ENCODE measurements around the gene C22orf39.

The C22orf39 gene

DNA sequence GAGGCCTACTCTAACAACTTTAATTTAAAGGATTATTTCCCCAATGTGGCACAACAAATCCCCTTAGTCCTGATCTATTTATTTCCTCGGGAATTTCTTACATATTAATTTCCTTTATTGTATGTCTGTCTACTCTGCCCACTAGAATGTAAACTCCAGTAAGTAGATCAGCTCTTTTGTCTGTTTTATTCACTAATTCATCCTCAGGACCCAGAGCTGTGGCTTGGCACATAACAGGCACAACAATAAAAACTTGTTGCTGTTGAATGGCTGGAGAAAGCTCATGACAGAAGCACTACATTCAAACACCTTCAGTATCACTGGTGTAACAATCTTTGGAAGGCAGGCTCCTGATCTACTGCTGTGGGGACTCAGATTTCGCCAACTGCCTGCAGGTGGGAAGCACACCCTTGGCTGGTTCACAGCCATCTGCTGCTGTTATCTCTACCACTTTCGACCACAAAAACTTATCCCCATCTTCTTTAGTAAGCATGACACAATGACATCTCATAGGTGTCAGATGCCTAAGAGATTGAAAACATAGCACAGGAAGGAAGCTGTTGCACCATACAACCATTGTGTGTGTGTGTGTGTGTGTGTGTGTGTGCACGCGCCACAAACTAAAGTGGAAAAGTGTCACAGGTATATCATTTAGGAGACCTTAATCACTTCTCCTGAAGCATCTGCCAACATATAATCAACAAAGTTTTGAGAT is 27.9 kb downstream of the C22orf39 start:
- no peak overlapping the region for H2BK15ac ChIP-seq (replicated peaks; ENCODE audit: low read depth)
- H3K79me1 ChIP-seq (ENCODE audit: low read length), result peaks cover 20% of the 10 kb centered on the region
- H3K4me1 ChIP-seq (ENCODE audit: control insufficient read depth, low read depth, low read length), result peaks cover 26% of the 10 kb centered on the region
- no peak overlapping the region for H3K18ac ChIP-seq (ENCODE audit: low read length)
- no peak overlapping the region for H3K56ac ChIP-seq (ENCODE audit: low read length)
- DNase-seq, result peak; percentile 88
- no peak overlapping the region for H4K5ac ChIP-seq (ENCODE audit: low read length)
- H3K36me3 ChIP-seq (ENCODE audit: control insufficient read depth, insufficient read depth, low read length), result no peaks in the 10 kb centered on the region
- no peak overlapping the region for H3K4me3 ChIP-seq (ENCODE audit: low read length)
- H2BK5ac ChIP-seq (ENCODE audit: low read length), result no peak overlapping the region
- no peak overlapping the region for H2AK5ac ChIP-seq (ENCODE audit: low read length)
- no peak overlapping the region for H2BK120ac ChIP-seq (ENCODE audit: low read depth, low read length)
- H3K4ac ChIP-seq (ENCODE audit: low read depth, low read length), result no peak overlapping the region
- no peak overlapping the region for H3K9ac ChIP-seq (ENCODE audit: low read length)
- WGBS (ENCODE audit: extremely low coverage, insufficient coverage, low lambda C conversion rate), result no CpG with 5 or more reads among the region's 5 CpGs
- H3K27ac ChIP-seq (ENCODE audit: low read depth, low read length), result peak overlapping the region; percentile 17
- H3K23ac ChIP-seq (ENCODE audit: low read length), result no peak overlapping the region
- H3K79me2 ChIP-seq (ENCODE audit: control insufficient read depth, insufficient read depth, low read length), result peaks cover 64% of the 10 kb centered on the region
- no peaks in the 10 kb centered on the region for H3K27me3 ChIP-seq (ENCODE audit: insufficient read depth, low read length, poor library complexity)
- H3K4me2 ChIP-seq (ENCODE audit: low read length), result no peak overlapping the region
- no peak overlapping the region for H4K8ac ChIP-seq (ENCODE audit: low read depth, low read length)

DNA sequence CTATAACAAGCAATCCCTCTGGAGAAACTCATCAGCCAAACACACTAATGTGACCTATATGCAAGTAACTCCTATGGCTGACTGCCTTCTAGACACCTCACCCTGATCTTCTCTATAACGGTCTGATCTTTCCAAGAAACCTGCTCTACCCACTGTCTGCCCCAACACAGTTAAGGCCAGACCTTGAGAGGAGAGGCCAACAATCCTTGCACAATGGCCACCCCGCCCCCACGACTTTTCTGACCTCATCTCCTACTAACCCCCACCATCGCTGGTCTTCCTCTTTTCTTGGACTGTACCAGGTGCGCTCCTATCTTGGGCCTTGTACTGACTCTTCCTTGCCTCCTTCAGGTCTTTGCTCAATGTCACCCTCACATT is 28.4 kb downstream of the C22orf39 start:
- no CpG with 5 or more reads among the region's 5 CpGs for WGBS (ENCODE audit: extremely low coverage, insufficient coverage, low lambda C conversion rate)
- Histone ChIP-seq H2AK5ac (ENCODE audit: low read length) (no peak overlapping the region), H3K4ac (ENCODE audit: low read depth, low read length) (no peak overlapping the region), H3K23ac (ENCODE audit: low read length) (no peak overlapping the region), H2BK5ac (ENCODE audit: low read length) (no peak overlapping the region), H2BK15ac (replicated peaks; ENCODE audit: low read depth) (no peak overlapping the region), H3K56ac (ENCODE audit: low read length) (no peak overlapping the region), H3K27ac (ENCODE audit: low read depth, low read length) (peak overlapping the region; percentile 17), H3K9ac (ENCODE audit: low read length) (no peak overlapping the region), H4K8ac (ENCODE audit: low read depth, low read length) (no peak overlapping the region), H3K36me3 (ENCODE audit: control insufficient read depth, insufficient read depth, low read length) (no peaks in the 10 kb centered on the region), H2BK120ac (ENCODE audit: low read depth, low read length) (no peak overlapping the region), H3K4me2 (ENCODE audit: low read length) (no peak overlapping the region), H3K18ac (ENCODE audit: low read length) (no peak overlapping the region), H3K79me2 (ENCODE audit: control insufficient read depth, insufficient read depth, low read length) (peaks cover 64% of the 10 kb centered on the region), H3K79me1 (ENCODE audit: low read length) (peaks cover 19% of the 10 kb centered on the region), H3K27me3 (ENCODE audit: insufficient read depth, low read length, poor library complexity) (no peaks in the 10 kb centered on the region), H3K4me1 (ENCODE audit: control insufficient read depth, low read depth, low read length) (peaks cover 23% of the 10 kb centered on the region), H4K5ac (ENCODE audit: low read length) (no peak overlapping the region), H3K4me3 (ENCODE audit: low read length) (no peak overlapping the region)
- no peak for DNase-seq

GRCh38 chr22:19412923-19413322 is 34.6 kb downstream of the C22orf39 start:
- H2BK120ac ChIP-seq (ENCODE audit: low read depth, low read length), result no peak overlapping the region
- no peak overlapping the region for H3K4ac ChIP-seq (ENCODE audit: low read depth, low read length)
- WGBS (ENCODE audit: extremely low coverage, insufficient coverage, low lambda C conversion rate), result no CpG with 5 or more reads among the region's 4 CpGs
- peaks cover 5% of the 10 kb centered on the region for H3K36me3 ChIP-seq (ENCODE audit: control insufficient read depth, insufficient read depth, low read length)
- no peak overlapping the region for H2AK5ac ChIP-seq (ENCODE audit: low read length)
- no peak overlapping the region for H3K18ac ChIP-seq (ENCODE audit: low read length)
- H3K23ac ChIP-seq (ENCODE audit: low read length), result no peak overlapping the region
- H3K27me3 ChIP-seq (ENCODE audit: insufficient read depth, low read length, poor library complexity), result no peaks in the 10 kb centered on the region
- no peak overlapping the region for H3K9ac ChIP-seq (ENCODE audit: low read length)
- H3K4me3 ChIP-seq (ENCODE audit: low read length), result no peak overlapping the region
- no peak overlapping the region for H3K56ac ChIP-seq (ENCODE audit: low read length)
- no peaks in the 10 kb centered on the region for H3K4me1 ChIP-seq (ENCODE audit: control insufficient read depth, low read depth, low read length)
- no peak for DNase-seq
- no peak overlapping the region for H3K27ac ChIP-seq (ENCODE audit: low read depth, low read length)
- no peak overlapping the region for H2BK5ac ChIP-seq (ENCODE audit: low read length)
- H3K79me1 ChIP-seq (ENCODE audit: low read length), result peaks cover 28% of the 10 kb centered on the region
- H4K8ac ChIP-seq (ENCODE audit: low read depth, low read length), result no peak overlapping the region
- H3K79me2 ChIP-seq (ENCODE audit: control insufficient read depth, insufficient read depth, low read length), result peaks cover 47% of the 10 kb centered on the region
- H4K5ac ChIP-seq (ENCODE audit: low read length), result no peak overlapping the region
- H2BK15ac ChIP-seq (replicated peaks; ENCODE audit: low read depth), result no peak overlapping the region
- H3K4me2 ChIP-seq (ENCODE audit: low read length), result no peak overlapping the region

DNA sequence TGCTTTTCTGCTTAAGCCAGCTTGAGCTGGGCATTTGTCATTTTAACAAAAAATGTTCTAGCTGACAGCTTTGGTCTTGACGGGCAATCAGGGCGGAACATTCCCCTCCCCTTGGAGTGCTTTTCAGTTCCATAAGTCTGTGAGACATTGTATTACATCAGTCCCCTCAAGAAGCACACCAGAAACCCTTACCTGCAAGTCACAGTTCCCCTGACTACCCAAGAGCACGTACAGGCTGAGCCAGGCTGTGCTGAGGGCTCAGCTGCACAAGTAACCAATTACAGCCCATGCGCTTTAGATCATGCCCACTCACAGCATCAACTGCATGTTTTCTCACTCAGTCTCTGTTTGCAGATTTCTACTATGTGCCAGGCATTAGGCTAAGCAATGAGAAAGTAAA is 35.0 kb downstream of the C22orf39 start:
- Histone ChIP-seq H3K27ac (ENCODE audit: low read depth, low read length) (no peak overlapping the region), H3K4me1 (ENCODE audit: control insufficient read depth, low read depth, low read length) (no peaks in the 10 kb centered on the region), H2BK120ac (ENCODE audit: low read depth, low read length) (no peak overlapping the region), H2BK5ac (ENCODE audit: low read length) (no peak overlapping the region), H3K79me2 (ENCODE audit: control insufficient read depth, insufficient read depth, low read length) (peaks cover 45% of the 10 kb centered on the region), H2BK15ac (replicated peaks; ENCODE audit: low read depth) (no peak overlapping the region), H3K4ac (ENCODE audit: low read depth, low read length) (no peak overlapping the region), H3K4me3 (ENCODE audit: low read length) (no peak overlapping the region), H3K79me1 (ENCODE audit: low read length) (peaks cover 28% of the 10 kb centered on the region), H3K18ac (ENCODE audit: low read length) (no peak overlapping the region), H3K23ac (ENCODE audit: low read length) (no peak overlapping the region), H4K5ac (ENCODE audit: low read length) (no peak overlapping the region), H3K36me3 (ENCODE audit: control insufficient read depth, insufficient read depth, low read length) (peaks cover 7% of the 10 kb centered on the region), H3K9ac (ENCODE audit: low read length) (no peak overlapping the region), H3K4me2 (ENCODE audit: low read length) (no peak overlapping the region), H3K27me3 (ENCODE audit: insufficient read depth, low read length, poor library complexity) (no peaks in the 10 kb centered on the region), H2AK5ac (ENCODE audit: low read length) (no peak overlapping the region), H3K56ac (ENCODE audit: low read length) (no peak overlapping the region), H4K8ac (ENCODE audit: low read depth, low read length) (no peak overlapping the region)
- no CpG with 5 or more reads among the region's 4 CpGs for WGBS (ENCODE audit: extremely low coverage, insufficient coverage, low lambda C conversion rate)
- no peak for DNase-seq

- Histone ChIP-seq H3K4me3 (ENCODE audit: low read length) (no peak overlapping the region), H4K8ac (ENCODE audit: low read depth, low read length) (no peak overlapping the region), H3K9ac (ENCODE audit: low read length) (no peak overlapping the region), H3K79me2 (ENCODE audit: control insufficient read depth, insufficient read depth, low read length) (peaks cover 40% of the 10 kb centered on the region), H3K4me1 (ENCODE audit: control insufficient read depth, low read depth, low read length) (no peaks in the 10 kb centered on the region), H2BK120ac (ENCODE audit: low read depth, low read length) (no peak overlapping the region), H3K79me1 (ENCODE audit: low read length) (peaks cover 28% of the 10 kb centered on the region), H3K4me2 (ENCODE audit: low read length) (no peak overlapping the region), H2BK5ac (ENCODE audit: low read length) (no peak overlapping the region), H2BK15ac (replicated peaks; ENCODE audit: low read depth) (no peak overlapping the region), H3K56ac (ENCODE audit: low read length) (no peak overlapping the region), H3K27me3 (ENCODE audit: insufficient read depth, low read length, poor library complexity) (no peaks in the 10 kb centered on the region), H3K27ac (ENCODE audit: low read depth, low read length) (no peak overlapping the region), H3K23ac (ENCODE audit: low read length) (no peak overlapping the region), H4K5ac (ENCODE audit: low read length) (no peak overlapping the region), H3K18ac (ENCODE audit: low read length) (no peak overlapping the region), H3K4ac (ENCODE audit: low read depth, low read length) (no peak overlapping the region), H3K36me3 (ENCODE audit: control insufficient read depth, insufficient read depth, low read length) (peaks cover 7% of the 10 kb centered on the region), H2AK5ac (ENCODE audit: low read length) (no peak overlapping the region)
- no peak for DNase-seq
- no CpG with 5 or more reads among the region's 1 CpG for WGBS (ENCODE audit: extremely low coverage, insufficient coverage, low lambda C conversion rate)
These were observed 35.8 kb downstream of the C22orf39 start for GRCh38 chr22:19411690-19412045.

All from mesendoderm (in vitro differentiated cells).